Thyroid gland (tissue), 4 donors: ENCODE results near the gene TICRR.

ENCODE experiments used
- CTCF ChIP-seq, 6 experiments: fragments of 200-600 bp in 3 of 6; fragments of 450-650 bp in 3 of 6; sonication (generic) in 3 of 6; IDR thresholded peaks; one replicate each; pipeline ENCODE4 v1.5.1; 2016 to 2019; ENCODE audit warnings: antibody characterized with exemption in 6 of 6, mild to moderate bottlenecking in 2 of 6, inconsistent platforms in 1 of 6, moderate library complexity in 1 of 6
- POLR2A ChIP-seq, 2 donors: fragments of 450-650 bp; IDR thresholded peaks; one replicate each; pipeline ENCODE4 v1.6.1; 2017; ENCODE audit warnings: antibody characterized with exemption in 2 of 2, mild to moderate bottlenecking in 2 of 2, moderate library complexity in 1 of 2

GRCh38 chr15:89675606-89676005 is 100.3 kb downstream of the TICRR start:
- no peak for TF ChIP-seq POLR2A (IDR thresholded peaks at IDR 0.05)
- TF ChIP-seq CTCF (IDR thresholded peaks at IDR 0.05) = no peak
